Measurements from ENCODE around the gene ST13.
"Not testable (repeated sequence)": the region's sequence is repeated elsewhere in the genome, so short reads cannot be mapped to it uniquely, and the experiment has no call there.

Gene ST13

GRCh38 chr22:40844951-40845350 is 11.5 kb downstream of the ST13 start:
- no peak for DNase-seq (ENCODE audit: low read depth in 3 of 3, low spot score in 1 of 3)

- DNase-seq (ENCODE audit: low read depth in 3 of 3, low spot score in 1 of 3): no peak
These were observed 18.0 kb downstream of the ST13 start for GRCh38 chr22:40838486-40838885.

- no peak for DNase-seq (ENCODE audit: low read depth in 3 of 3, low spot score in 1 of 3)
These were observed 21.8 kb downstream of the ST13 start for GRCh38 chr22:40834619-40835018.

- DNase-seq (ENCODE audit: low read depth in 3 of 3, low spot score in 1 of 3): no peak
These were observed 27.3 kb downstream of the ST13 start for GRCh38 chr22:40829131-40829530.

GRCh38 chr22:40826984-40827741 is 29.3 kb downstream of the ST13 start:
- DNase-seq (ENCODE audit: low read depth in 3 of 3, low spot score in 1 of 3): no peak

GRCh38 chr22:40826292-40826691 is 30.1 kb downstream of the ST13 start:
- DNase-seq (ENCODE audit: low read depth in 3 of 3, low spot score in 1 of 3): not testable (repeated sequence)

- no peak for DNase-seq (ENCODE audit: low read depth in 3 of 3, low spot score in 1 of 3)
These were observed 33.0 kb downstream of the ST13 start for GRCh38 chr22:40823426-40823825.

- DNase-seq (ENCODE audit: low read depth in 3 of 3, low spot score in 1 of 3): no peak
These were observed 36.8 kb downstream of the ST13 start for GRCh38 chr22:40819599-40820140.

- peak; percentile 68 to 81 (median 76) for DNase-seq (ENCODE audit: low read depth in 3 of 3, low spot score in 1 of 3)
These were observed 37.5 kb downstream of the ST13 start, which contains the start of gene SLC25A17 for GRCh38 chr22:40818747-40819598. SLC25A17 (minus strand) TSS chr22:40819346; CDS start chr22:40819248, 98 bp downstream.

GRCh38 chr22:40818192-40818746 is 38.2 kb downstream of the ST13 start:
- DNase-seq (ENCODE audit: low read depth in 3 of 3, low spot score in 1 of 3): no peak

GRCh38 chr22:40817737-40818136 is 38.7 kb downstream of the ST13 start:
- DNase-seq (ENCODE audit: low read depth in 3 of 3, low spot score in 1 of 3): no peak

GRCh38 chr22:40813912-40814315 is 42.5 kb downstream of the ST13 start:
- no peak for DNase-seq (ENCODE audit: low read depth in 3 of 3, low spot score in 1 of 3)

GRCh38 chr22:40808018-40808841 is 48.2 kb downstream of the ST13 start:
- no peak for DNase-seq (ENCODE audit: low read depth in 3 of 3, low spot score in 1 of 3)

- DNase-seq (ENCODE audit: low read depth in 3 of 3, low spot score in 1 of 3): no peak
These were observed 49.7 kb downstream of the ST13 start for GRCh38 chr22:40806711-40807110.

GRCh38 chr22:40805699-40806203 is 50.7 kb downstream of the ST13 start:
- DNase-seq (ENCODE audit: low read depth in 3 of 3, low spot score in 1 of 3): no peak

GRCh38 chr22:40805239-40805638 is 51.2 kb downstream of the ST13 start:
- DNase-seq (ENCODE audit: low read depth in 3 of 3, low spot score in 1 of 3): no peak

GRCh38 chr22:40803321-40803720 is 53.1 kb downstream of the ST13 start:
- no peak for DNase-seq (ENCODE audit: low read depth in 3 of 3, low spot score in 1 of 3)

- DNase-seq (ENCODE audit: low read depth in 3 of 3, low spot score in 1 of 3): no peak
These were observed 57.4 kb downstream of the ST13 start for GRCh38 chr22:40799008-40799407.

- no peak for DNase-seq (ENCODE audit: low read depth in 3 of 3, low spot score in 1 of 3)
These were observed 59.0 kb downstream of the ST13 start for GRCh38 chr22:40797427-40797826.

- DNase-seq (ENCODE audit: low read depth in 3 of 3, low spot score in 1 of 3): no peak
These were observed 64.0 kb downstream of the ST13 start for GRCh38 chr22:40792451-40792850.

GRCh38 chr22:40791241-40791640 is 65.2 kb downstream of the ST13 start:
- DNase-seq (ENCODE audit: low read depth in 3 of 3, low spot score in 1 of 3): no peak
